ENCODE measurements around the gene ZMYND11. TPM values are rescaled to one million over a fixed set of nuclear protein-coding genes. Genes with fewer than 3 reads are reported as not detected.

Gene ZMYND11
- total and polyA plus RNA-seq, 9 of the 15 experiments (the other 6 are each of a cell fraction or from before 2014, with no cell fraction given) = 2.7 to 13.8 (median 8.8) TPM

DNA sequence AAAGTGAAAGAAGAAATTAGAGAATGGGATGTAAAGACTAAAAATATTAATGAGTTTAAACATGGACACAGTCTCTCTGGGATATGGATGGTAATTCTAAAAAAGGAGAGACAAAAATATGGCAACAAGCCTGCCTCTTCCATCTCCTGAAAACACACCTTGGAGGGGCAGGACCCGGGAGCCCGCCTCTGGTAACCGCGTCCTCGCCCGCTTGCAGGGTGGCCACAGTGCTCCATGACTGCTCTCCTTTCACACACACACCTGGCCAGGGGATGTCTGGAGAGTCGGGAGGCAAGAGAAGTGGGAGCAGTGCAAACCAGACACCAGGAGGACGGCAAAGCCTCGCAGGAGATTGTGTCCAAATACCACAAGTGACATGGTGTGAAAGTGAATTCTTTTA, 166.3 kb downstream of the ZMYND11 start:
- BruUV-seq (replicated peaks) = no TSS peak
- Histone ChIP-seq H3K27me3 (ENCODE audit: control insufficient read depth in 2 of 2, insufficient read depth in 2 of 2, low read length in 2 of 2) (peaks cover 28 to 45% of the 10 kb centered on the region in 2 experiments; a peak in 4 of 5 replicates), H4K20me1 (replicated peaks; ENCODE audit: control insufficient read depth, insufficient read depth, low read length) (no peaks in the 10 kb centered on the region), H3K9me1 (ENCODE audit: control insufficient read depth, insufficient read depth, low read length) (no peaks in the 10 kb centered on the region), H3K27ac (ENCODE audit: extremely low read depth, low read depth, low read length) (no peak overlapping the region), H3K4me1 (replicated peaks in 1 of 2; ENCODE audit: control insufficient read depth in 2 of 2, insufficient read depth in 2 of 2, low read length in 2 of 2) (no peaks in the 10 kb centered on the region; a peak in 1 of 5 replicates), H3K9me3 (replicated peaks; ENCODE audit: control insufficient read depth, insufficient read depth, low read depth, low read length) (no peaks in the 10 kb centered on the region), H3K4me3 (no peak overlapping the region), H2AFZ (ENCODE audit: low read depth, low read length) (no peak overlapping the region), H3K36me3 (ENCODE audit: control insufficient read depth, insufficient read depth, low read length) (no peaks in the 10 kb centered on the region), H3K9ac (ENCODE audit: insufficient read depth in 1 of 2, low read depth in 2 of 2, low read length in 2 of 2) (no peak overlapping the region), H3K79me2 (ENCODE audit: control insufficient read depth, insufficient read depth, low read length) (no peaks in the 10 kb centered on the region), H3K4me2 (ENCODE audit: insufficient read depth, low read length) (no peak overlapping the region)
- intact Hi-C loops (cut with micrococcal nuclease) = no loop called here
- no peak for FAIRE-seq
- ATAC-seq = no peak
- ChIA-PET POLR2A (interaction anchor here (0.7 kb wide), 1 partner anchor 31 kb away, joined by 3 read pairs; no protein-coding TSS in a partner anchor), CTCF (ENCODE audit: low intra/inter-chr PET ratio) (no interaction called here)
- in situ Hi-C loops (cut with MboI) = no loop called here
- no peak for DNase-seq (ENCODE audit: extremely low read depth in 1 of 4, low spot score in 3 of 4)
- 0% methylated on average over 9 of the region's 9 CpGs for whole genome bisulfite sequencing (ENCODE audit: insufficient coverage, low coverage, missing lambda C conversion rate)
- TF ChIP-seq ZMIZ1 (IDR thresholded peaks at IDR 0.05; ENCODE audit: low read depth in 2 of 2, low read length in 2 of 2) = no peak
- TF ChIP-seq ZNF592 (IDR thresholded peaks at IDR 0.05) = no peak
- TF ChIP-seq TRIM28 (IDR thresholded peaks at IDR 0.05) = no peak
- TF ChIP-seq, protein P1, sequence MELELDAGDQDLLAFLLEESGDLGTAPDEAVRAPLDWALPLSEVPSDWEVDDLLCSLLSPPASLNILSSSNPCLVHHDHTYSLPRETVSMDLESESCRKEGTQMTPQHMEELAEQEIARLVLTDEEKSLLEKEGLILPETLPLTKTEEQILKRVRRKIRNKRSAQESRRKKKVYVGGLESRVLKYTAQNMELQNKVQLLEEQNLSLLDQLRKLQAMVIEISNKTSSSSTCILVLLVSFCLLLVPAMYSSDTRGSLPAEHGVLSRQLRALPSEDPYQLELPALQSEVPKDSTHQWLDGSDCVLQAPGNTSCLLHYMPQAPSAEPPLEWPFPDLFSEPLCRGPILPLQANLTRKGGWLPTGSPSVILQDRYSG (tag; conservative IDR thresholded peaks at IDR 0.05; ENCODE audit: low read depth) = no peak
- TF ChIP-seq U2AF2 (optimal IDR thresholded peaks at IDR 0.05; ENCODE audit: low read depth, low read length) = no peak
- TF ChIP-seq MIER1 (IDR thresholded peaks at IDR 0.05; ENCODE audit: low read depth) = no peak
- no peak for TF ChIP-seq RAD51 (IDR thresholded peaks at IDR 0.05; ENCODE audit: borderline replicate concordance, low read depth)
- no peak for TF ChIP-seq SIN3A (IDR thresholded peaks at IDR 0.05; ENCODE audit: borderline replicate concordance in 2 of 2, control insufficient read depth in 1 of 2, low read depth in 2 of 2, low read length in 2 of 2)
- no peak for TF ChIP-seq MYBL2 (IDR thresholded peaks at IDR 0.05; ENCODE audit: low read depth)
- TF ChIP-seq MYBL2 (CRISPR knock-in tag; IDR thresholded peaks at IDR 0.05; ENCODE audit: borderline replicate concordance) = no peak
- TF ChIP-seq SNIP1 (IDR thresholded peaks at IDR 0.05; ENCODE audit: low read depth) = no peak
- no peak for TF ChIP-seq CREBBP (IDR thresholded peaks at IDR 0.05; ENCODE audit: low read depth, low read length)
- TF ChIP-seq ZFP36 (IDR thresholded peaks at IDR 0.05; ENCODE audit: low read depth, low read length, partially characterized antibody) = no peak

All from K562 (cell line).